Panc1 (cell line): ENCODE data around the gene SPATA45.

Experiments
- POLR2AphosphoS5 ChIP-seq: IDR thresholded peaks from 2 replicates; pipeline ENCODE4 v1.6.1; 2012; ENCODE audit warnings: mild to moderate bottlenecking, low read depth, low read length, moderate library complexity
- SIN3A ChIP-seq: IDR thresholded peaks from 2 replicates; pipeline ENCODE4 v1.6.1; 2012; ENCODE audit warnings: low read depth, mild to moderate bottlenecking, low read length, moderate library complexity, borderline replicate concordance; ENCODE audit not compliant: insufficient read depth
- TF ChIP-seq, protein P1 (sequence below): fragments of 450-650 bp; IDR thresholded peaks from 2 replicates; pipeline ENCODE4 v1.5.1; 2017; ENCODE audit warnings: mild to moderate bottlenecking
- TF ChIP-seq, protein P2 (sequence below), 2 experiments: IDR thresholded peaks; 2 replicates each; pipeline ENCODE4 v1.6.1; 2011 to 2012; ENCODE audit warnings: low read depth in 2 of 2, control low read depth in 1 of 2, low read length in 1 of 2, mild to moderate bottlenecking in 1 of 2, moderate library complexity in 1 of 2; ENCODE audit not compliant: insufficient read depth in 1 of 2

DNA sequence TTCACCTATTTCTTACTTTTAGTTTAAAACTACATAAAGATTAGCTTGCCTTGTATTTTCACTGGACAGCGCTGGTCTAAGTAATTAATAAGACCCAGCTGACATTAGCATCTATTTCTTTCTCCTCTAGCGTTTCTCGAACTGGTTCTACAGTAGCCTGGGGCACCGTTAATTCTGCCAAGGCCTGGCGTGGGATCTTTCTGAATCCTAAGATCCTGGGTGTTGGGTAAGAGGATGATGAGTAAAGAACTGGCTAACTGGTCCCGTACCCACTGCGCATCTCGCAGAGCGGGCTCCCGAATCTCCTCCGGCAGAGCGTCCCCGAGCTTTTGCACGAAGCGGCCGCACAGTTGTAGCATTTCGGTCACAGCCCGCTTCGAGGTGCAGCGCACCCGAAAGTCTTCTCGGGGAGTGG is 56.2 kb downstream of the SPATA45 start:
- no peak for TF ChIP-seq POLR2AphosphoS5
- TF ChIP-seq, protein P1, sequence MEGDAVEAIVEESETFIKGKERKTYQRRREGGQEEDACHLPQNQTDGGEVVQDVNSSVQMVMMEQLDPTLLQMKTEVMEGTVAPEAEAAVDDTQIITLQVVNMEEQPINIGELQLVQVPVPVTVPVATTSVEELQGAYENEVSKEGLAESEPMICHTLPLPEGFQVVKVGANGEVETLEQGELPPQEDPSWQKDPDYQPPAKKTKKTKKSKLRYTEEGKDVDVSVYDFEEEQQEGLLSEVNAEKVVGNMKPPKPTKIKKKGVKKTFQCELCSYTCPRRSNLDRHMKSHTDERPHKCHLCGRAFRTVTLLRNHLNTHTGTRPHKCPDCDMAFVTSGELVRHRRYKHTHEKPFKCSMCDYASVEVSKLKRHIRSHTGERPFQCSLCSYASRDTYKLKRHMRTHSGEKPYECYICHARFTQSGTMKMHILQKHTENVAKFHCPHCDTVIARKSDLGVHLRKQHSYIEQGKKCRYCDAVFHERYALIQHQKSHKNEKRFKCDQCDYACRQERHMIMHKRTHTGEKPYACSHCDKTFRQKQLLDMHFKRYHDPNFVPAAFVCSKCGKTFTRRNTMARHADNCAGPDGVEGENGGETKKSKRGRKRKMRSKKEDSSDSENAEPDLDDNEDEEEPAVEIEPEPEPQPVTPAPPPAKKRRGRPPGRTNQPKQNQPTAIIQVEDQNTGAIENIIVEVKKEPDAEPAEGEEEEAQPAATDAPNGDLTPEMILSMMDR = no peak
- TF ChIP-seq, protein P2, sequence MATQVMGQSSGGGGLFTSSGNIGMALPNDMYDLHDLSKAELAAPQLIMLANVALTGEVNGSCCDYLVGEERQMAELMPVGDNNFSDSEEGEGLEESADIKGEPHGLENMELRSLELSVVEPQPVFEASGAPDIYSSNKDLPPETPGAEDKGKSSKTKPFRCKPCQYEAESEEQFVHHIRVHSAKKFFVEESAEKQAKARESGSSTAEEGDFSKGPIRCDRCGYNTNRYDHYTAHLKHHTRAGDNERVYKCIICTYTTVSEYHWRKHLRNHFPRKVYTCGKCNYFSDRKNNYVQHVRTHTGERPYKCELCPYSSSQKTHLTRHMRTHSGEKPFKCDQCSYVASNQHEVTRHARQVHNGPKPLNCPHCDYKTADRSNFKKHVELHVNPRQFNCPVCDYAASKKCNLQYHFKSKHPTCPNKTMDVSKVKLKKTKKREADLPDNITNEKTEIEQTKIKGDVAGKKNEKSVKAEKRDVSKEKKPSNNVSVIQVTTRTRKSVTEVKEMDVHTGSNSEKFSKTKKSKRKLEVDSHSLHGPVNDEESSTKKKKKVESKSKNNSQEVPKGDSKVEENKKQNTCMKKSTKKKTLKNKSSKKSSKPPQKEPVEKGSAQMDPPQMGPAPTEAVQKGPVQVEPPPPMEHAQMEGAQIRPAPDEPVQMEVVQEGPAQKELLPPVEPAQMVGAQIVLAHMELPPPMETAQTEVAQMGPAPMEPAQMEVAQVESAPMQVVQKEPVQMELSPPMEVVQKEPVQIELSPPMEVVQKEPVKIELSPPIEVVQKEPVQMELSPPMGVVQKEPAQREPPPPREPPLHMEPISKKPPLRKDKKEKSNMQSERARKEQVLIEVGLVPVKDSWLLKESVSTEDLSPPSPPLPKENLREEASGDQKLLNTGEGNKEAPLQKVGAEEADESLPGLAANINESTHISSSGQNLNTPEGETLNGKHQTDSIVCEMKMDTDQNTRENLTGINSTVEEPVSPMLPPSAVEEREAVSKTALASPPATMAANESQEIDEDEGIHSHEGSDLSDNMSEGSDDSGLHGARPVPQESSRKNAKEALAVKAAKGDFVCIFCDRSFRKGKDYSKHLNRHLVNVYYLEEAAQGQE (IDR thresholded peaks at IDR 0.05; ENCODE audit: insufficient read depth in 1 of 2, low read depth in 2 of 2, low read length in 1 of 2) = no peak
- no peak for TF ChIP-seq SIN3A
